ENCODE results near the gene ATXN7.

DNA sequence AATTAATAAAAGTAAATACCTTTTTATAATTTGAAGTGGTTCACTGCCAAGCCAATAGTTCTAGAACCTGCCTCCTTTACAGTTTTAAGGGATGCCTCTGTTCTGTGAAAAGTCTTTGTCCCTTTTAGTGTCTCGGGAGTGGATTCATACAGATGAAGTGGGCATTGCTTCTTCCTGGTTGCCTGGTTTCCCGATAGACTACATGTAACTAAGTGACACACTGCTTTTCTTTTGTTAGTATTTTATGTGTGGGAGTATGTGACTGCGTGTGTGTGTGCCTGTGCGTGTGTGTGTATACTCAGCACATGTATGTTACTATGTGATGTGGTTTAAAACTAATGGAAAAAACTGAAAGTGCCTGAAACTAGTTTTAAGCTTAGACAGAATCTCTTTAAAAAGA is 138.6 kb downstream of the ATXN7 start:
- TF ChIP-seq, protein P1, sequence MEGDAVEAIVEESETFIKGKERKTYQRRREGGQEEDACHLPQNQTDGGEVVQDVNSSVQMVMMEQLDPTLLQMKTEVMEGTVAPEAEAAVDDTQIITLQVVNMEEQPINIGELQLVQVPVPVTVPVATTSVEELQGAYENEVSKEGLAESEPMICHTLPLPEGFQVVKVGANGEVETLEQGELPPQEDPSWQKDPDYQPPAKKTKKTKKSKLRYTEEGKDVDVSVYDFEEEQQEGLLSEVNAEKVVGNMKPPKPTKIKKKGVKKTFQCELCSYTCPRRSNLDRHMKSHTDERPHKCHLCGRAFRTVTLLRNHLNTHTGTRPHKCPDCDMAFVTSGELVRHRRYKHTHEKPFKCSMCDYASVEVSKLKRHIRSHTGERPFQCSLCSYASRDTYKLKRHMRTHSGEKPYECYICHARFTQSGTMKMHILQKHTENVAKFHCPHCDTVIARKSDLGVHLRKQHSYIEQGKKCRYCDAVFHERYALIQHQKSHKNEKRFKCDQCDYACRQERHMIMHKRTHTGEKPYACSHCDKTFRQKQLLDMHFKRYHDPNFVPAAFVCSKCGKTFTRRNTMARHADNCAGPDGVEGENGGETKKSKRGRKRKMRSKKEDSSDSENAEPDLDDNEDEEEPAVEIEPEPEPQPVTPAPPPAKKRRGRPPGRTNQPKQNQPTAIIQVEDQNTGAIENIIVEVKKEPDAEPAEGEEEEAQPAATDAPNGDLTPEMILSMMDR (IDR thresholded peaks at IDR 0.05) = no peak
- TF ChIP-seq POLR2AphosphoS5 (IDR thresholded peaks at IDR 0.05) = no peak

Measured in breast epithelium (tissue), 3 donors.